A549 (cell line): Measurements from ENCODE around the gene ATAD5. TPM values are rescaled to one million over a fixed set of nuclear protein-coding genes. Genes with fewer than 3 reads are reported as not detected.
A peak's percentile ranks its signal among the peaks of the same experiment; 100 is the strongest.

ENCODE experiments used
- ATOH8 ChIP-seq: fragments of 250-450 bp; sonication (Bioruptor Pico); IDR thresholded peaks from 2 replicates; pipeline ENCODE4 v1.5.0; 2020; ENCODE audit warnings: low read depth, mild to moderate bottlenecking, moderate library complexity
- CBX8 ChIP-seq: fragments of 200-600 bp; sonication (generic); IDR thresholded peaks from 2 replicates; pipeline ENCODE4 v1.6.1; 2016
- CHD4 ChIP-seq: fragments of 200-600 bp; sonication (generic); IDR thresholded peaks from 2 replicates; pipeline ENCODE4 v1.6.1; 2016; ENCODE audit warnings: antibody characterized with exemption, mild to moderate bottlenecking, borderline replicate concordance
- EHF ChIP-seq: fragments of 250-450 bp; sonication (Bioruptor Pico); IDR thresholded peaks from 2 replicates; pipeline ENCODE4 v1.5.0; 2020; ENCODE audit warnings: mild to moderate bottlenecking
- ESRRA ChIP-seq: fragments of 150-350 bp; IDR thresholded peaks from 2 replicates; pipeline ENCODE4 v1.6.1; 2014; ENCODE audit warnings: mild to moderate bottlenecking, low read length, borderline replicate concordance
- FOSB ChIP-seq: fragments of 250-450 bp; sonication (Bioruptor Pico); IDR thresholded peaks from 2 replicates; pipeline ENCODE4 v1.5.0; 2020; ENCODE audit warnings: mild to moderate bottlenecking, moderate library complexity
- HMGXB4 ChIP-seq: fragments of 250-450 bp; sonication (Bioruptor Pico); IDR thresholded peaks from 2 replicates; pipeline ENCODE4 v1.5.0; 2021; ENCODE audit warnings: mild to moderate bottlenecking, moderate library complexity, borderline replicate concordance
- HOXB13 ChIP-seq: fragments of 250-450 bp; sonication (Bioruptor Pico); IDR thresholded peaks from 2 replicates; pipeline ENCODE4 v1.5.0; 2020; ENCODE audit warnings: low read depth, mild to moderate bottlenecking, moderate library complexity
- JUN ChIP-seq, 2 experiments: fragments of >200 bp; sonication (Bioruptor Twin); formaldehyde crosslinking; IDR thresholded peaks; 2 replicates in 1 of 2; 3 replicates in 1 of 2; pipeline ENCODE4 v1.6.1; 2016 to 2017
- JUNB ChIP-seq: fragments of >200 bp; sonication (Bioruptor Twin); formaldehyde crosslinking; IDR thresholded peaks from 2 replicates; pipeline ENCODE4 v1.6.1; 2016
- KDM1A ChIP-seq: fragments of 200-600 bp; sonication (generic); IDR thresholded peaks from 2 replicates; pipeline ENCODE4 v1.6.1; 2016; ENCODE audit warnings: low read depth, mild to moderate bottlenecking
- PBX3 ChIP-seq: IDR thresholded peaks from 2 replicates; pipeline ENCODE4 v1.6.1; 2012
- PHF8 ChIP-seq: fragments of 200-600 bp; sonication (generic); IDR thresholded peaks from 2 replicates; pipeline ENCODE4 v1.6.1; 2016; ENCODE audit warnings: low read depth, mild to moderate bottlenecking, antibody characterized with exemption, moderate library complexity, borderline replicate concordance
- POLR2A ChIP-seq: IDR thresholded peaks from 2 replicates; pipeline ENCODE4 v1.6.1; 2012; ENCODE audit warnings: mild to moderate bottlenecking, low read length
- POLR2AphosphoS2 ChIP-seq: conservative IDR thresholded peaks from 2 replicates; pipeline ENCODE4 v1.6.1; 2012; ENCODE audit warnings: low read length, improper control_type of control experiment, inconsistent platforms
- RAD21 ChIP-seq, 2 experiments: fragments of >200 bp in 1 of 2; sonication (Bioruptor Twin) in 1 of 2; formaldehyde crosslinking in 1 of 2; IDR thresholded peaks in 1 of 2; conservative IDR thresholded peaks in 1 of 2; 2 replicates in 1 of 2; 3 replicates in 1 of 2; pipeline ENCODE4 v1.6.1; 2012 to 2018; ENCODE audit warnings: inconsistent platforms in 1 of 2
- RFX5 ChIP-seq: fragments of 450-650 bp; IDR thresholded peaks from 2 replicates; pipeline ENCODE4 v1.7.1; 2014; ENCODE audit warnings: antibody characterized with exemption, mild to moderate bottlenecking, moderate library complexity
- SMC3 ChIP-seq: fragments of >200 bp; sonication (Bioruptor Twin); formaldehyde crosslinking; IDR thresholded peaks from 3 replicates; pipeline ENCODE4 v1.6.1; 2018; ENCODE audit warnings: inconsistent platforms
- ZNF302 ChIP-seq: fragments of 250-450 bp; sonication (Bioruptor Pico); IDR thresholded peaks from 2 replicates; pipeline ENCODE4 v1.9.0; 2021; ENCODE audit warnings: inconsistent platforms, mild to moderate bottlenecking, moderate library complexity
- ZSCAN20 ChIP-seq: fragments of 250-450 bp; sonication (Bioruptor Pico); IDR thresholded peaks from 2 replicates; pipeline ENCODE4 v1.8.0; 2022; ENCODE audit warnings: mild to moderate bottlenecking, moderate library complexity
- polyA plus RNA-seq, 4 experiments: library from polyadenylated mRNA; depleted of rRNA in 3 of 4; stranded (reverse); fragments of >200 nt; fragmentation: RNase III in 1 of 4; extraction: RNeasy Plus Mini Kit Qiagen cat#74134 plus additional on column Dnase treatment in 1 of 4; gene quantifications; 2 replicates in 3 of 4; 3 replicates in 1 of 4; pipeline ENCODE4 v1.2.3, GENCODE V29; 2011 to 2017
- TF ChIP-seq, protein P1 (sequence below): fragments of 450-650 bp; IDR thresholded peaks from 2 replicates; pipeline ENCODE4 v1.6.1; 2014; ENCODE audit warnings: antibody characterized with exemption
- TF ChIP-seq, protein P2 (sequence below): fragments of >200 bp; sonication (Bioruptor Twin); formaldehyde crosslinking; IDR thresholded peaks from 3 replicates; pipeline ENCODE4 v1.5.1; 2016
- TF ChIP-seq, protein P3 (sequence below): fragments of >200 bp; sonication (Bioruptor Twin); formaldehyde crosslinking; IDR thresholded peaks from 2 replicates; pipeline ENCODE4 v1.6.1; 2016

The ATAD5 gene
- polyA plus RNA-seq, 2 of the 4 experiments (the other 2 are of a cell fraction): 4.5 to 9.5 TPM

GRCh38 chr17:30831663-30832437 is at the start of gene ATAD5 (continued):
- TF ChIP-seq, protein P1, sequence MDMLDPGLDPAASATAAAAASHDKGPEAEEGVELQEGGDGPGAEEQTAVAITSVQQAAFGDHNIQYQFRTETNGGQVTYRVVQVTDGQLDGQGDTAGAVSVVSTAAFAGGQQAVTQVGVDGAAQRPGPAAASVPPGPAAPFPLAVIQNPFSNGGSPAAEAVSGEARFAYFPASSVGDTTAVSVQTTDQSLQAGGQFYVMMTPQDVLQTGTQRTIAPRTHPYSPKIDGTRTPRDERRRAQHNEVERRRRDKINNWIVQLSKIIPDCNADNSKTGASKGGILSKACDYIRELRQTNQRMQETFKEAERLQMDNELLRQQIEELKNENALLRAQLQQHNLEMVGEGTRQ: no peak
- no peak for TF ChIP-seq CHD4
- TF ChIP-seq, protein P2, sequence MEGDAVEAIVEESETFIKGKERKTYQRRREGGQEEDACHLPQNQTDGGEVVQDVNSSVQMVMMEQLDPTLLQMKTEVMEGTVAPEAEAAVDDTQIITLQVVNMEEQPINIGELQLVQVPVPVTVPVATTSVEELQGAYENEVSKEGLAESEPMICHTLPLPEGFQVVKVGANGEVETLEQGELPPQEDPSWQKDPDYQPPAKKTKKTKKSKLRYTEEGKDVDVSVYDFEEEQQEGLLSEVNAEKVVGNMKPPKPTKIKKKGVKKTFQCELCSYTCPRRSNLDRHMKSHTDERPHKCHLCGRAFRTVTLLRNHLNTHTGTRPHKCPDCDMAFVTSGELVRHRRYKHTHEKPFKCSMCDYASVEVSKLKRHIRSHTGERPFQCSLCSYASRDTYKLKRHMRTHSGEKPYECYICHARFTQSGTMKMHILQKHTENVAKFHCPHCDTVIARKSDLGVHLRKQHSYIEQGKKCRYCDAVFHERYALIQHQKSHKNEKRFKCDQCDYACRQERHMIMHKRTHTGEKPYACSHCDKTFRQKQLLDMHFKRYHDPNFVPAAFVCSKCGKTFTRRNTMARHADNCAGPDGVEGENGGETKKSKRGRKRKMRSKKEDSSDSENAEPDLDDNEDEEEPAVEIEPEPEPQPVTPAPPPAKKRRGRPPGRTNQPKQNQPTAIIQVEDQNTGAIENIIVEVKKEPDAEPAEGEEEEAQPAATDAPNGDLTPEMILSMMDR: no peak
- peak; percentile 87 to 93; a peak in 4 of 5 replicates for TF ChIP-seq JUN (IDR thresholded peaks at IDR 0.05)
- TF ChIP-seq KDM1A: 0 out of 2 replicates have a peak, but pooled peaks have one; percentile 23
- no peak for TF ChIP-seq ZNF302
- no peak for TF ChIP-seq EHF
- TF ChIP-seq JUNB: no peak
- TF ChIP-seq, protein P3, sequence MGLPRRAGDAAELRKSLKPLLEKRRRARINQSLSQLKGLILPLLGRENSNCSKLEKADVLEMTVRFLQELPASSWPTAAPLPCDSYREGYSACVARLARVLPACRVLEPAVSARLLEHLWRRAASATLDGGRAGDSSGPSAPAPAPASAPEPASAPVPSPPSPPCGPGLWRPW: no peak
- TF ChIP-seq ATOH8 (CRISPR knock-in tag): no peak
- TF ChIP-seq POLR2AphosphoS2: no peak
- TF ChIP-seq ESRRA: no peak
- TF ChIP-seq SMC3: no peak
- no peak; the same call in 1 of the 2 replicates for TF ChIP-seq HMGXB4 (CRISPR knock-in tag)
- TF ChIP-seq PBX3: no peak
- no peak for TF ChIP-seq RAD21 (conservative IDR thresholded peaks at IDR 0.05 in 1 of 2, IDR thresholded peaks at IDR 0.05 in 1 of 2)
- no peak for TF ChIP-seq ZSCAN20 (CRISPR knock-in tag)
- TF ChIP-seq RFX5: no peak
- peak; percentile 92 for TF ChIP-seq PHF8
- no peak for TF ChIP-seq HOXB13 (CRISPR knock-in tag)
- 0 out of 2 replicates have a peak, but pooled peaks have one; percentile 30 for TF ChIP-seq POLR2A
- TF ChIP-seq FOSB (CRISPR knock-in tag): no peak
- TF ChIP-seq CBX8: no peak
